ENCODE results near the gene IFTAP.

DNA sequence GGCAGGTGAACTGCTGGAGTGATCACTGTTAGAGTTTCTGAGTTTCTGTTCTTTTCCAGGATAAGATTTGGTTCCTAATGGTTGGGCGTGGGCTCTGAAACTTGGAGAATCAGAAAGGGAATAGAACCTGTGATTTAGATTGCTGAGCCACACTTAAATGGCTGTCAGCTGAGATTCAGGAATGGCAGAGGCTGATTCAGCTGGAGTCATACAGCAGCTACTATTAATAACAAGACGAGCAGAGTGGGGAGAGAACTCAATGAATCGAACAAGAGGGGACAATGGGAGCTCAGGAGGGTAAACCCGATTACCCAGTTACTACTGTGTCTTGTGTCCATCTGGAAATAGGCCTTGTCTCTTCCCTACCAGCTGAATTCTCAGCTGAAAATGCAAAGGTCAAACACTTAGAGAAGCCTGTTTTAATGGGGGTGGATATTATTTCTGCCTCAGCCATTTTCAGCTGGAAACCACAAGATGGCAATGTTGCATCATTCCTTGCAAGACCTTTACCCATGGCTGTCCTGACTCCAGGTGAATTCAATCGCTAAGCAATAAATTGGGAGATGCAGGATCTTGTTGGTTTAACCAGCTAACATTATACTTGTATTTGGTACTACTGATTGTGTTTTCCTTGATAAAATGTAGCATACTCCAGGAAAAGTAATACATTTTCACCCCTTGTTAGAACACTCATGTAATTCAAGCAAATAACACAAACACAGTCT is 108.2 kb downstream of the IFTAP start:
- TF ChIP-seq EP300 (IDR thresholded peaks at IDR 0.05) (no peak), POLR2AphosphoS5 (IDR thresholded peaks at IDR 0.05) (no peak)
- TF ChIP-seq, protein P1, sequence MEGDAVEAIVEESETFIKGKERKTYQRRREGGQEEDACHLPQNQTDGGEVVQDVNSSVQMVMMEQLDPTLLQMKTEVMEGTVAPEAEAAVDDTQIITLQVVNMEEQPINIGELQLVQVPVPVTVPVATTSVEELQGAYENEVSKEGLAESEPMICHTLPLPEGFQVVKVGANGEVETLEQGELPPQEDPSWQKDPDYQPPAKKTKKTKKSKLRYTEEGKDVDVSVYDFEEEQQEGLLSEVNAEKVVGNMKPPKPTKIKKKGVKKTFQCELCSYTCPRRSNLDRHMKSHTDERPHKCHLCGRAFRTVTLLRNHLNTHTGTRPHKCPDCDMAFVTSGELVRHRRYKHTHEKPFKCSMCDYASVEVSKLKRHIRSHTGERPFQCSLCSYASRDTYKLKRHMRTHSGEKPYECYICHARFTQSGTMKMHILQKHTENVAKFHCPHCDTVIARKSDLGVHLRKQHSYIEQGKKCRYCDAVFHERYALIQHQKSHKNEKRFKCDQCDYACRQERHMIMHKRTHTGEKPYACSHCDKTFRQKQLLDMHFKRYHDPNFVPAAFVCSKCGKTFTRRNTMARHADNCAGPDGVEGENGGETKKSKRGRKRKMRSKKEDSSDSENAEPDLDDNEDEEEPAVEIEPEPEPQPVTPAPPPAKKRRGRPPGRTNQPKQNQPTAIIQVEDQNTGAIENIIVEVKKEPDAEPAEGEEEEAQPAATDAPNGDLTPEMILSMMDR (IDR thresholded peaks at IDR 0.05) = peak in 5 of 7 experiments; percentile 43 to 77 (median 62)
